Measurements from ENCODE around the gene DUSP16.

DNA sequence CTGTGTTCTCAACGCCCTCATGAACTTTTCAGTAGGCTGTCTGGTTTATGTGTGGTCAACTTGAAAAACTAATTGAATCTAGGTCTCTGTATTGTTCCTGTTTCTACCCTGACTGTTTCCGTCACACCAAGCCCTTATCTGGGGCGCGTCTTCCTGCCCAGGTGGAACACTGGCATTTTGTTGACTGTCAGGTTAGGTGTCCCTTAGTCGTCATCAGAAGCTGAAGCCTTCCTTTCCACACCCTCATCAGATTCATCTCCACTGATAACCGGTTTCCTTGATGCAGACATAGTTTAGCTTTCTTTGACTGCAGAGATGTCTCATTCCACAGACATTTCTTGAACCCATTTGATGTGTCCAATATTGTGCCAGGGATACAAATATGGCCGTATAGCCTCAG lies 96.5 kb downstream of the DUSP16 start:
- TF ChIP-seq POLR2A (IDR thresholded peaks at IDR 0.05) = no peak
- TF ChIP-seq, protein P1, sequence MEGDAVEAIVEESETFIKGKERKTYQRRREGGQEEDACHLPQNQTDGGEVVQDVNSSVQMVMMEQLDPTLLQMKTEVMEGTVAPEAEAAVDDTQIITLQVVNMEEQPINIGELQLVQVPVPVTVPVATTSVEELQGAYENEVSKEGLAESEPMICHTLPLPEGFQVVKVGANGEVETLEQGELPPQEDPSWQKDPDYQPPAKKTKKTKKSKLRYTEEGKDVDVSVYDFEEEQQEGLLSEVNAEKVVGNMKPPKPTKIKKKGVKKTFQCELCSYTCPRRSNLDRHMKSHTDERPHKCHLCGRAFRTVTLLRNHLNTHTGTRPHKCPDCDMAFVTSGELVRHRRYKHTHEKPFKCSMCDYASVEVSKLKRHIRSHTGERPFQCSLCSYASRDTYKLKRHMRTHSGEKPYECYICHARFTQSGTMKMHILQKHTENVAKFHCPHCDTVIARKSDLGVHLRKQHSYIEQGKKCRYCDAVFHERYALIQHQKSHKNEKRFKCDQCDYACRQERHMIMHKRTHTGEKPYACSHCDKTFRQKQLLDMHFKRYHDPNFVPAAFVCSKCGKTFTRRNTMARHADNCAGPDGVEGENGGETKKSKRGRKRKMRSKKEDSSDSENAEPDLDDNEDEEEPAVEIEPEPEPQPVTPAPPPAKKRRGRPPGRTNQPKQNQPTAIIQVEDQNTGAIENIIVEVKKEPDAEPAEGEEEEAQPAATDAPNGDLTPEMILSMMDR (IDR thresholded peaks at IDR 0.05) = no peak
